Colonic mucosa (tissue), 4 donors: ENCODE data around the gene RHEX. TPM values are rescaled to one million over a fixed set of nuclear protein-coding genes. Genes with fewer than 3 reads are reported as not detected.

Source experiments
- DNase-seq: peaks from one replicate; pipeline ENCODE4 v3.0.0-alpha.2; 2020
- H3K27ac ChIP-seq: fragments of 200-600 bp; one replicate; pipeline ENCODE4 v1.8.0; 2021
- H3K27me3 ChIP-seq: fragments of 200-600 bp; one replicate; pipeline ENCODE4 v1.8.0; 2021
- H3K36me3 ChIP-seq: fragments of 200-600 bp; one replicate; pipeline ENCODE4 v1.8.0; 2021
- H3K4me1 ChIP-seq: fragments of 200-600 bp; one replicate; pipeline ENCODE4 v1.8.0; 2021; ENCODE audit warnings: mild to moderate bottlenecking
- H3K4me3 ChIP-seq: fragments of 200-600 bp; one replicate; pipeline ENCODE4 v1.8.0; 2021
- H3K9ac ChIP-seq, 2 donors: one replicate each; pipeline ENCODE4 v1.7.0; 2013; ENCODE audit warnings: control low read depth in 2 of 2, low read depth in 2 of 2, low read length in 2 of 2
- H3K9me3 ChIP-seq: fragments of 200-600 bp; one replicate; pipeline ENCODE4 v1.8.0; 2021
- intact Hi-C: fragments of 100-400 bp; cut with DNase I; formaldehyde crosslinking; loops from one replicate; pipeline ENCODE4 v1.14.1; 2022
- total RNA-seq, 2 donors: library from RNA; stranded (reverse); fragmentation: NEBNext Ultra II Directional in 1 of 2; extraction: Animal tissue kit (Norgen Biotek cat#: 25700) in 1 of 2; gene quantifications; one replicate each; pipeline ENCODE4 v1.2.1, GENCODE V29; 2021
- TF ChIP-seq, protein P1 (sequence below): fragments of 200-600 bp; IDR thresholded peaks from one replicate; pipeline ENCODE4 v1.8.0; 2022; ENCODE audit warnings: antibody characterized with exemption, mild to moderate bottlenecking
- donor health status: healthy.
- donor health status: DM: no; HTN: no; CAD: no.
- donor health status: DM: no; HTN: no; CAD: no.

Gene RHEX
- total RNA-seq, 2 donors from 2014 or later = 1.1 to 1.4 TPM

DNA sequence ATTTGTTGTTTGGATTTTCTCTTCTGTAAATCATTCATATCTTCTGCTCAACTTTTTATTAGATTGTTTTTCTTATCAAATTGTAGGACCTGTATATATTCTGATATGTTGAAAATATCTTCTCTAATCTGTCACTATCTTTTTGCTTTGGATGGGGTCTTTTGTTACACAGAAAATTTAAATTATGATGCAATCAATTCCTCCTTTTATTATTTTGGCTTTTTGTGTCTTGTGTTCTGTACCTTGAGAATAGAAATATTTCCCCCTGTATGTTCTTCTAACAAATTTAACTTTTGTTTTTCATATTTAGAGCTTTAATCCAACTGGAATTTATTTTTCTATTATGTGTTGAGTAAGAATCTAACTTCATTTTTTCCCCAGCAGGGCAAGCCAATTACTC is 67.4 kb downstream of the RHEX start:
- DNase-seq = no peak
- Histone ChIP-seq H3K9ac (no peak overlapping the region), H3K4me3 (no peak overlapping the region), H3K4me1 (peaks cover 7% of the 10 kb centered on the region), H3K27ac (no peak overlapping the region), H3K36me3 (no peaks in the 10 kb centered on the region), H3K9me3 (no peaks in the 10 kb centered on the region), H3K27me3 (peaks cover 17% of the 10 kb centered on the region)
- TF ChIP-seq, protein P1, sequence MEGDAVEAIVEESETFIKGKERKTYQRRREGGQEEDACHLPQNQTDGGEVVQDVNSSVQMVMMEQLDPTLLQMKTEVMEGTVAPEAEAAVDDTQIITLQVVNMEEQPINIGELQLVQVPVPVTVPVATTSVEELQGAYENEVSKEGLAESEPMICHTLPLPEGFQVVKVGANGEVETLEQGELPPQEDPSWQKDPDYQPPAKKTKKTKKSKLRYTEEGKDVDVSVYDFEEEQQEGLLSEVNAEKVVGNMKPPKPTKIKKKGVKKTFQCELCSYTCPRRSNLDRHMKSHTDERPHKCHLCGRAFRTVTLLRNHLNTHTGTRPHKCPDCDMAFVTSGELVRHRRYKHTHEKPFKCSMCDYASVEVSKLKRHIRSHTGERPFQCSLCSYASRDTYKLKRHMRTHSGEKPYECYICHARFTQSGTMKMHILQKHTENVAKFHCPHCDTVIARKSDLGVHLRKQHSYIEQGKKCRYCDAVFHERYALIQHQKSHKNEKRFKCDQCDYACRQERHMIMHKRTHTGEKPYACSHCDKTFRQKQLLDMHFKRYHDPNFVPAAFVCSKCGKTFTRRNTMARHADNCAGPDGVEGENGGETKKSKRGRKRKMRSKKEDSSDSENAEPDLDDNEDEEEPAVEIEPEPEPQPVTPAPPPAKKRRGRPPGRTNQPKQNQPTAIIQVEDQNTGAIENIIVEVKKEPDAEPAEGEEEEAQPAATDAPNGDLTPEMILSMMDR = no peak
- intact Hi-C loops = no loop called here

DNA sequence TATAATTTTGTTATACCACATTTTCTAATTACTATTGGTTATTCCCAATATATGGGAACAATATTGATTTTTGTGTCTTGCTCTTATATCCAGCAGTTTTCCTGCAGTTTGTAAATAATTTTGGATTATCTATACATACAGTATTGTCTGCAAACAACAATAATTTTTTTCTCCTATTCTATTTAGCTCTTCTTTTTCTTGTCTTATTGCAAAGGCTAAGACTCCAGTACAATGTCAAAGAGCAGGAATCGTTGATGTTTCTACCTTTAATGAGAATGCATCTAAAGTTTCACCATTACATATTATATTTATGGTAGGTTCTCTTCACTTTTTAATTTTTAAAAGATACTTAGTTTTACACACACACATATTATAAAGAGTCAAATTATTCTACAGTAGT is 68.3 kb downstream of the RHEX start:
- peaks cover 7% of the 10 kb centered on the region for H3K4me1 ChIP-seq
- no peak overlapping the region for H3K27ac ChIP-seq
- H3K9me3 ChIP-seq = no peaks in the 10 kb centered on the region
- H3K36me3 ChIP-seq = no peaks in the 10 kb centered on the region
- H3K4me3 ChIP-seq = no peak overlapping the region
- peaks cover 17% of the 10 kb centered on the region for H3K27me3 ChIP-seq
- DNase-seq = no peak
- intact Hi-C loops = no loop called here
- H3K9ac ChIP-seq = no peak overlapping the region
- TF ChIP-seq, protein P1 = no peak

DNA sequence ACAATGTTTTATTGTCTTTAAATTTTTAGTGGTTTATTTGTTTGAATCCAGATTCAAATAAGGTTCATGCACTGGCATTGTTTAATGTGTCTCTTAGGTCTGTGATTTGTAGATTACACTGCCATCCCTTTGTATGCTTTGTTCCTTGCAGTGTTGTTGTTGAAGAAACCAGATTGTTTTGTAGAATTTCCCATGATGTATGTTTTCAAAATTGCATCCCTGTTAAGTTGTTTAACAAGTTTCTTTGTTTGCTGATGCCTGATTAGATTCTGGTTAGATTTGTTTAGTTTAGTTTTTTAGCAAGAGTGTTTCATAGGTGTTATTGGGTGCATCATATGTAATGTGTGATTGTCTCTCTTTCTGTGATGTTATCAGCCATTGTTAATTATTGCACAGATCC is 69.7 kb downstream of the RHEX start:
- H3K36me3 ChIP-seq = no peaks in the 10 kb centered on the region
- no peak overlapping the region for H3K9ac ChIP-seq
- no peak for DNase-seq
- H3K9me3 ChIP-seq = no peaks in the 10 kb centered on the region
- peaks cover 3% of the 10 kb centered on the region for H3K4me1 ChIP-seq
- TF ChIP-seq, protein P1 = no peak
- intact Hi-C loops = no loop called here
- H3K27ac ChIP-seq = no peak overlapping the region
- no peak overlapping the region for H3K4me3 ChIP-seq
- H3K27me3 ChIP-seq = peaks cover 5% of the 10 kb centered on the region

DNA sequence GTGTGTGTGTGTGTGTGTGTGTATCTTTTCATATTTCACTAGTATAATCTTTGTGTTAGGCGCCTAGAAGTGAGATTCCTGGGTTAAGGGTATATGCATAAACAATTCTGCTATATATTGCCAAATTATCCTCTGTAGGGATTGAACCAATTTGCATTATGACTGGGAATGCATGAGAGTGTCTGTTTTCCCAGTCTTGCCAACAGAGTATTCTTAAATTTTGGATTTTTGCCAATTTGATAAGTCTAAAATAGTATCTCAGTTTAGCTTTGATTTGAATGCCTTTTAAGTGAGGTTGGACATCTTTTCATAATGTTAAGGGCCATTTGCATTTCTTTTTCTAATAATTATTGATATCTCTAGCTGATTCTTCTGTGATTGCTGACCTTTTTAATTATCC is 72.4 kb downstream of the RHEX start:
- DNase-seq = no peak
- Histone ChIP-seq H3K4me3 (no peak overlapping the region), H3K4me1 (no peaks in the 10 kb centered on the region), H3K36me3 (no peaks in the 10 kb centered on the region), H3K27ac (no peak overlapping the region), H3K9ac (no peak overlapping the region), H3K9me3 (no peaks in the 10 kb centered on the region), H3K27me3 (no peaks in the 10 kb centered on the region)
- TF ChIP-seq, protein P1 = no peak
- intact Hi-C loops = no loop called here

- H3K4me3 ChIP-seq = no peak overlapping the region
- no peaks in the 10 kb centered on the region for H3K9me3 ChIP-seq
- no peak overlapping the region for H3K27ac ChIP-seq
- TF ChIP-seq, protein P1 = no peak
- no peak for DNase-seq
- H3K9ac ChIP-seq = no peak overlapping the region
- no peaks in the 10 kb centered on the region for H3K4me1 ChIP-seq
- intact Hi-C loops = no loop called here
- no peaks in the 10 kb centered on the region for H3K36me3 ChIP-seq
- no peaks in the 10 kb centered on the region for H3K27me3 ChIP-seq
Observed at GRCh38 chr1:206127336-206127735, 74.4 kb downstream of the RHEX start.

- no peaks in the 10 kb centered on the region for H3K27me3 ChIP-seq
- TF ChIP-seq, protein P1 = no peak
- no peaks in the 10 kb centered on the region for H3K36me3 ChIP-seq
- no peak overlapping the region for H3K27ac ChIP-seq
- no peaks in the 10 kb centered on the region for H3K9me3 ChIP-seq
- intact Hi-C loops = no loop called here
- H3K9ac ChIP-seq = no peak overlapping the region
- no peak overlapping the region for H3K4me3 ChIP-seq
- no peak for DNase-seq
- H3K4me1 ChIP-seq = no peaks in the 10 kb centered on the region
Observed at GRCh38 chr1:206128196-206128595, 75.2 kb downstream of the RHEX start.
